DMS53 (cell line): ENCODE measurements around the gene PGAM2.
A peak's percentile ranks its signal among the peaks of the same experiment; 100 is the strongest.
"Not testable (repeated sequence)": the region's sequence is repeated elsewhere in the genome, so short reads cannot be mapped to it uniquely, and the experiment has no call there.

Source experiments
- DNase-seq: peaks from one replicate; lab custom pipeline; 2025; lab: John Stamatoyannopoulos, UW

Gene PGAM2

GRCh38 chr7:44030029-44030428 is 35.3 kb downstream of the PGAM2 start:
- DNase-seq = not testable (repeated sequence)

- not testable (repeated sequence) for DNase-seq
These were observed 35.9 kb downstream of the PGAM2 start for GRCh38 chr7:44029433-44029832.

GRCh38 chr7:44022796-44023467 is 42.4 kb downstream of the PGAM2 start:
- not testable (repeated sequence) for DNase-seq

- not testable (repeated sequence) for DNase-seq
These were observed 43.3 kb downstream of the PGAM2 start for GRCh38 chr7:44022069-44022468.

- DNase-seq = not testable (repeated sequence)
These were observed 45.5 kb downstream of the PGAM2 start for GRCh38 chr7:44019825-44020224.

GRCh38 chr7:44018857-44019807 is 46.2 kb downstream of the PGAM2 start:
- peak; percentile 98 for DNase-seq

- not testable (repeated sequence) for DNase-seq
These were observed 50.3 kb downstream of the PGAM2 start for GRCh38 chr7:44015090-44015489.
